ELF-1 (cell line): ENCODE measurements around the gene CTRB2.

Experiments
- DNase-seq: peaks from one replicate; pipeline ENCODE4 v3.0.0-alpha.2; 2016; ENCODE audit warnings: low read depth, low spot score

Gene CTRB2

GRCh38 chr16:75206749-75207451 lies at the start of gene CTRB2:
Gene CTRB2 (minus strand): TSS chr16:75207161. CDS start chr16:75207141, 20 bp downstream.
- no peak for DNase-seq

GRCh38 chr16:75256059-75256571 lies 49.2 kb upstream of the CTRB2 start:
- peak; percentile 41 for DNase-seq

GRCh38 chr16:75254359-75254837 lies 47.4 kb upstream of the CTRB2 start:
- peak; percentile 85 for DNase-seq

GRCh38 chr16:75252946-75253911 lies 46.3 kb upstream of the CTRB2 start:
- peak; percentile 96 for DNase-seq

GRCh38 chr16:75252049-75252864 lies 45.3 kb upstream of the CTRB2 start:
- DNase-seq, result no peak

- DNase-seq, result peak; percentile 91
These were observed 44.5 kb upstream of the CTRB2 start, which contains the start of gene BCAR1 for GRCh38 chr16:75251280-75252048. Gene BCAR1 (minus strand): TSS chr16:75251624. CDS start chr16:75251482, 142 bp downstream.

GRCh38 chr16:75250809-75251279 lies 43.9 kb upstream of the CTRB2 start:
- no peak for DNase-seq

- DNase-seq, result no peak
These were observed 43.3 kb upstream of the CTRB2 start for GRCh38 chr16:75250089-75250808.

- no peak for DNase-seq
These were observed 42.5 kb upstream of the CTRB2 start for GRCh38 chr16:75249441-75249840.

GRCh38 chr16:75248536-75249380 lies 41.8 kb upstream of the CTRB2 start:
- no peak for DNase-seq

- no peak for DNase-seq
These were observed 41.2 kb upstream of the CTRB2 start for GRCh38 chr16:75248142-75248535.

GRCh38 chr16:75247249-75247648 lies 40.3 kb upstream of the CTRB2 start:
- DNase-seq, result no peak

GRCh38 chr16:75246504-75247205 lies 39.7 kb upstream of the CTRB2 start:
- DNase-seq, result no peak

GRCh38 chr16:75244844-75245758 lies 38.1 kb upstream of the CTRB2 start:
- peak; percentile 95 for DNase-seq

- DNase-seq, result no peak
These were observed 37.4 kb upstream of the CTRB2 start for GRCh38 chr16:75244225-75244809.

- no peak for DNase-seq
These were observed 36.8 kb upstream of the CTRB2 start for GRCh38 chr16:75243667-75244224.
